Ishikawa (cell line): ENCODE measurements around the gene MEF2A.

Experiments
- CEBPB ChIP-seq: IDR thresholded peaks from 2 replicates; pipeline ENCODE4 v1.6.1; 2012
- CREB1 ChIP-seq: IDR thresholded peaks from 2 replicates; pipeline ENCODE4 v1.6.1; 2012; ENCODE audit warnings: low read depth
- EGR1 ChIP-seq: IDR thresholded peaks from 2 replicates; pipeline ENCODE4 v1.6.1; 2012
- EP300 ChIP-seq: IDR thresholded peaks from 2 replicates; pipeline ENCODE4 v1.6.1; 2012; ENCODE audit warnings: borderline replicate concordance
- FOXM1 ChIP-seq: IDR thresholded peaks from 2 replicates; pipeline ENCODE4 v1.6.1; 2012; ENCODE audit warnings: low read depth, borderline replicate concordance
- NFIC ChIP-seq: IDR thresholded peaks from 2 replicates; pipeline ENCODE4 v1.6.1; 2012
- RAD21 ChIP-seq: IDR thresholded peaks from 2 replicates; pipeline ENCODE4 v1.6.1; 2012; ENCODE audit warnings: low read depth
- TAF1 ChIP-seq: IDR thresholded peaks from 2 replicates; pipeline ENCODE4 v1.6.1; 2012; ENCODE audit warnings: low read depth, mild to moderate bottlenecking
- TCF12 ChIP-seq: IDR thresholded peaks from 2 replicates; pipeline ENCODE4 v1.6.1; 2012; ENCODE audit warnings: low read depth
- TEAD4 ChIP-seq: IDR thresholded peaks from 2 replicates; pipeline ENCODE4 v1.6.1; 2012
- YY1 ChIP-seq: IDR thresholded peaks from 2 replicates; pipeline ENCODE4 v1.6.1; 2012; ENCODE audit warnings: low read depth
- ZBTB7A ChIP-seq: IDR thresholded peaks from 2 replicates; pipeline ENCODE4 v1.6.1; 2012; ENCODE audit warnings: low read depth
- TF ChIP-seq, protein P1 (sequence below): IDR thresholded peaks from 2 replicates; pipeline ENCODE4 v1.6.1; 2012
- TF ChIP-seq, protein P2 (sequence below): IDR thresholded peaks from 2 replicates; pipeline ENCODE4 v1.6.1; 2012
- TF ChIP-seq, protein P3 (sequence below): IDR thresholded peaks from 2 replicates; pipeline ENCODE4 v1.6.1; 2012; ENCODE audit warnings: low read depth, mild to moderate bottlenecking

The MEF2A gene

DNA sequence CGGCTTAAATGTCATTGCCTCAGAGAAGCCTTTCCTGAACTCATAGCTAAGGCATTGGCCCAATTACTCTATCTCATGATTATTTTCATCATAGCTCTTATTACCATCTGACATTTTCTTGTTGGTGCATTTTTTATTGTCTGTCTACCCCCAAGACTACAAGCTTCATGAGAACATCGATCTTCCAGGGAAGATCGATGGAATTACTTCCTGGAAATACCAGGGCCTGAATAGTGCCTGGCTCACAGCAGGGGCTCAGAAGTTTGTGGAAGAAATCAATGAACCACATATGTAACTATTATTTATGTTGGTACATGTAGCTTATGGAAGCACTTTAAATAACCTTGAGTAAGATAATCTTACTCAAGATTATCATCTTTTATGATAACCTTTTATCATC is 7.7 kb upstream of the MEF2A start:
- TF ChIP-seq TAF1 (no peak), TEAD4 (no peak), CREB1 (no peak), EP300 (no peak)
- TF ChIP-seq, protein P1, sequence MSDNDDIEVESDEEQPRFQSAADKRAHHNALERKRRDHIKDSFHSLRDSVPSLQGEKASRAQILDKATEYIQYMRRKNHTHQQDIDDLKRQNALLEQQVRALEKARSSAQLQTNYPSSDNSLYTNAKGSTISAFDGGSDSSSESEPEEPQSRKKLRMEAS: no peak

DNA sequence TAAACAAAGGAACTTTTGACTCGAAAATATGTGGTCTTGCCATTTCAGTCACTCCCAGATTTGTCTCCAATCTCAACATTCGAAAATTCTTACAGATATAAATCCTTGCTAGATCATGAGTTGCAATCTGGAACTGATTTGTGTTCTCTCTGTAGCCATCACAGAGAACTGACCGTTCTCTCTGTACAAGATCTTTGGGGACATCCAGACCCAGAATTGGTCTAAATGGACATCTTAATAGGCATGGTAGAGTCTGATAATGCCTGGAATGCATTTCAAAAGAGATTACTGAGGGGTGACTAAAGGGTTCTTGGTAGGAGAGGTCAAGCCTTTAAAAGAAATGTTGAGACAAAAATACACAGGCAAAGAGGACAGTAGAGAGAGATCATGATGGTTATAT is 7.2 kb upstream of the MEF2A start:
- TF ChIP-seq, protein P2, sequence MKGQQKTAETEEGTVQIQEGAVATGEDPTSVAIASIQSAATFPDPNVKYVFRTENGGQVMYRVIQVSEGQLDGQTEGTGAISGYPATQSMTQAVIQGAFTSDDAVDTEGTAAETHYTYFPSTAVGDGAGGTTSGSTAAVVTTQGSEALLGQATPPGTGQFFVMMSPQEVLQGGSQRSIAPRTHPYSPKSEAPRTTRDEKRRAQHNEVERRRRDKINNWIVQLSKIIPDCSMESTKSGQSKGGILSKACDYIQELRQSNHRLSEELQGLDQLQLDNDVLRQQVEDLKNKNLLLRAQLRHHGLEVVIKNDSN: no peak
- TF ChIP-seq ZBTB7A (no peak), NFIC (no peak), TCF12 (no peak), FOXM1 (no peak)
- TF ChIP-seq, protein P3, sequence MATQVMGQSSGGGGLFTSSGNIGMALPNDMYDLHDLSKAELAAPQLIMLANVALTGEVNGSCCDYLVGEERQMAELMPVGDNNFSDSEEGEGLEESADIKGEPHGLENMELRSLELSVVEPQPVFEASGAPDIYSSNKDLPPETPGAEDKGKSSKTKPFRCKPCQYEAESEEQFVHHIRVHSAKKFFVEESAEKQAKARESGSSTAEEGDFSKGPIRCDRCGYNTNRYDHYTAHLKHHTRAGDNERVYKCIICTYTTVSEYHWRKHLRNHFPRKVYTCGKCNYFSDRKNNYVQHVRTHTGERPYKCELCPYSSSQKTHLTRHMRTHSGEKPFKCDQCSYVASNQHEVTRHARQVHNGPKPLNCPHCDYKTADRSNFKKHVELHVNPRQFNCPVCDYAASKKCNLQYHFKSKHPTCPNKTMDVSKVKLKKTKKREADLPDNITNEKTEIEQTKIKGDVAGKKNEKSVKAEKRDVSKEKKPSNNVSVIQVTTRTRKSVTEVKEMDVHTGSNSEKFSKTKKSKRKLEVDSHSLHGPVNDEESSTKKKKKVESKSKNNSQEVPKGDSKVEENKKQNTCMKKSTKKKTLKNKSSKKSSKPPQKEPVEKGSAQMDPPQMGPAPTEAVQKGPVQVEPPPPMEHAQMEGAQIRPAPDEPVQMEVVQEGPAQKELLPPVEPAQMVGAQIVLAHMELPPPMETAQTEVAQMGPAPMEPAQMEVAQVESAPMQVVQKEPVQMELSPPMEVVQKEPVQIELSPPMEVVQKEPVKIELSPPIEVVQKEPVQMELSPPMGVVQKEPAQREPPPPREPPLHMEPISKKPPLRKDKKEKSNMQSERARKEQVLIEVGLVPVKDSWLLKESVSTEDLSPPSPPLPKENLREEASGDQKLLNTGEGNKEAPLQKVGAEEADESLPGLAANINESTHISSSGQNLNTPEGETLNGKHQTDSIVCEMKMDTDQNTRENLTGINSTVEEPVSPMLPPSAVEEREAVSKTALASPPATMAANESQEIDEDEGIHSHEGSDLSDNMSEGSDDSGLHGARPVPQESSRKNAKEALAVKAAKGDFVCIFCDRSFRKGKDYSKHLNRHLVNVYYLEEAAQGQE: no peak
- TF ChIP-seq, protein P1: no peak

DNA sequence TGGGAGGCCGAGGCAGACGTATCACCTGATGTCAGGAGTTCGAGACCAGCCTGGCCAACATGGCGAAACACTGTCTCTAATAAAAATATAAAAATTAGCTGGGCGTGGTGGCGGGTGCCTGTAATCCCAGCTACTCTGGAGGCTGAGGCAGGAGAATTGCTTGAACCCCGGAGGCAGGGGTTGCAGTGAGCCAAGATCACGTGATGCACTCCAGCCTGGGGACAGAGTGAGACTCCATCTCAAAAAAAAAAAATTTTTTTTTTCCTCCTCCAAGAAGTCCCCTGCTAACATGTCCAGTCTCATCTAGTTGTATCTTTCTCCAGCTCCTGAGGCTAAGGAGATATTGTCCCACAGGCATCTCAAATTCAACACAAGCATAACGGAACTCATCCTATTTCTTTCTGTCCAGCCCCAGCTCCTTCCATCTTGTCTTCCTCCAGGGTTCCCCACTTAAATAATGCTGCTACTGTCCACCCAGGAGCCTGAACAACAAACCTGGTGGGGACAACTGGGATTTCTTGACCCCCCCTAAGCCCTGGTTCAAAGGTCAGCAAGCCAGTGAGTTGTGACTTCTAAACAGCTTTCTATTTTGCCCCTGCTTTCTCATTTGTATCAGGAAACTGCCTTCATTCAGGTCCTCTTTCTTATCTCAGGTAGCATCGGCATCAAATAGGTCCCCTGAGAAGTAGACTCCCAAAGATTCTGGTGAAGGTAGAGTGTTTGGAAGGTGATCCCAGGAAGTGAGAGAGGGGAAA is 4.1 kb upstream of the MEF2A start:
- TF ChIP-seq ZBTB7A (no peak), TCF12 (no peak), FOXM1 (no peak), NFIC (no peak), TEAD4 (no peak), CEBPB (no peak), CREB1 (no peak), RAD21 (no peak), EP300 (no peak), YY1 (no peak), TAF1 (no peak), EGR1 (no peak)
- TF ChIP-seq, protein P2: no peak
- TF ChIP-seq, protein P1: no peak
- TF ChIP-seq, protein P3: no peak

DNA sequence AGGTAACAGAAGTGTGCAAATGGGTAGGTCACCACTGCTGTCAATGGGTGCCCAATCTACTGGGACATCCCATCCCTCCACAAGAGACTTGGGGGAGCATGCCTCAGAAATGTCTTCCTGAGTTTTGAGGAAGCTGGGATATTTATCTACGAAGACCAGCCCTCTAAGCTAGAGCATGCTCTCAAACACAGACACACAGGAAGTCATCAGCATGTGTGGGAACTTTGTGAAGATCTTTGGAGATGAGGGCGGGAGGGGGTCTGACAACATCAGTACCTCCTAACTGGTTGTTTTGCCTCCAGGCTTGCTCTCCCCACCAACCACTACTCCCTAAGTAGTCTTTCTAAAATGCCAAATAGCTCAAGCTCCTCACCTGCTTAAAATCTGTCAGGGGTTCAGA is 3.5 kb upstream of the MEF2A start:
- TF ChIP-seq ZBTB7A: no peak
- no peak for TF ChIP-seq TCF12
- no peak for TF ChIP-seq EP300
- TF ChIP-seq, protein P3: no peak
- no peak for TF ChIP-seq TEAD4
- TF ChIP-seq CEBPB: no peak
- TF ChIP-seq YY1: no peak
- TF ChIP-seq, protein P2: no peak
- TF ChIP-seq FOXM1: no peak
- no peak for TF ChIP-seq CREB1
- TF ChIP-seq TAF1: no peak
- TF ChIP-seq, protein P1: no peak
- TF ChIP-seq EGR1: no peak
- TF ChIP-seq NFIC: no peak
